ENCODE data around the gene FNDC1. TPM values are rescaled to one million over a fixed set of nuclear protein-coding genes. Genes with fewer than 3 reads are reported as not detected.
"Not testable (repeated sequence)": the region's sequence is repeated elsewhere in the genome, so short reads cannot be mapped to it uniquely, and the experiment has no call there.

The FNDC1 gene
- total RNA-seq, 1 donor from 2014 or later: 13.8 TPM

- no peaks in the 10 kb centered on the region for H3K4me1 Mint-ChIP-seq (ENCODE audit: low read depth)
- no peak overlapping the region for H3K27ac Mint-ChIP-seq (ENCODE audit: unreplicated experiment)
- no peaks in the 10 kb centered on the region for H3K27me3 Mint-ChIP-seq (ENCODE audit: low read depth)
- no peak overlapping the region for H3K4me3 Mint-ChIP-seq (ENCODE audit: unreplicated experiment)
- H3K9me3 Mint-ChIP-seq (ENCODE audit: low read depth): peaks cover 14% of the 10 kb centered on the region
- H3K36me3 Mint-ChIP-seq (ENCODE audit: low read depth): no peaks in the 10 kb centered on the region
- no peak for DNase-seq (ENCODE audit: low spot score)
- TF ChIP-seq, protein P1, sequence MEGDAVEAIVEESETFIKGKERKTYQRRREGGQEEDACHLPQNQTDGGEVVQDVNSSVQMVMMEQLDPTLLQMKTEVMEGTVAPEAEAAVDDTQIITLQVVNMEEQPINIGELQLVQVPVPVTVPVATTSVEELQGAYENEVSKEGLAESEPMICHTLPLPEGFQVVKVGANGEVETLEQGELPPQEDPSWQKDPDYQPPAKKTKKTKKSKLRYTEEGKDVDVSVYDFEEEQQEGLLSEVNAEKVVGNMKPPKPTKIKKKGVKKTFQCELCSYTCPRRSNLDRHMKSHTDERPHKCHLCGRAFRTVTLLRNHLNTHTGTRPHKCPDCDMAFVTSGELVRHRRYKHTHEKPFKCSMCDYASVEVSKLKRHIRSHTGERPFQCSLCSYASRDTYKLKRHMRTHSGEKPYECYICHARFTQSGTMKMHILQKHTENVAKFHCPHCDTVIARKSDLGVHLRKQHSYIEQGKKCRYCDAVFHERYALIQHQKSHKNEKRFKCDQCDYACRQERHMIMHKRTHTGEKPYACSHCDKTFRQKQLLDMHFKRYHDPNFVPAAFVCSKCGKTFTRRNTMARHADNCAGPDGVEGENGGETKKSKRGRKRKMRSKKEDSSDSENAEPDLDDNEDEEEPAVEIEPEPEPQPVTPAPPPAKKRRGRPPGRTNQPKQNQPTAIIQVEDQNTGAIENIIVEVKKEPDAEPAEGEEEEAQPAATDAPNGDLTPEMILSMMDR (IDR thresholded peaks at IDR 0.05): no peak
Observed at GRCh38 chr6:159282421-159282820, 113.2 kb downstream of the FNDC1 start.

DNA sequence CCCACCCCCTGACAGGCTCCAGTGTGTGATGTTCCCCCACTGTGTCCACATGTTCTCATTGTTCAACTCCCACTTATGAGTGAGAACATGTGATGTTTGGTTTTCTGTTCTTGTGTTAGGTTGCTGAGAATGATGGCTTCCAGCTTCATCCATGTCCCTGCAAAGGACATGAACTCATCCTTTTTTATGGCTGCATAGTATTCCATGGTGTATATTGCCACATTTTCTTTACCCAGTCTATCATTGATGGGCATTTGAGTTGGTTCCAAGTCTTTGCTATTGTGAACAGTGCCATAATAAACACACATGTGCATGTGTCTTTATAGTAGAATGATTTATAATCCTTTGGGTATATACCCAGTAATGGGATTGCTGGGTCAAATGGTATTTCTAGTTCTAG lies 115.5 kb downstream of the FNDC1 start:
- peaks cover 19% of the 10 kb centered on the region for H3K27me3 Mint-ChIP-seq (ENCODE audit: low read depth)
- not testable (repeated sequence) for H3K4me1 Mint-ChIP-seq (ENCODE audit: low read depth); H3K27ac Mint-ChIP-seq (ENCODE audit: unreplicated experiment); H3K36me3 Mint-ChIP-seq (ENCODE audit: low read depth); DNase-seq (ENCODE audit: low spot score); H3K4me3 Mint-ChIP-seq (ENCODE audit: unreplicated experiment)
- peaks cover 20% of the 10 kb centered on the region for H3K9me3 Mint-ChIP-seq (ENCODE audit: low read depth)

DNA sequence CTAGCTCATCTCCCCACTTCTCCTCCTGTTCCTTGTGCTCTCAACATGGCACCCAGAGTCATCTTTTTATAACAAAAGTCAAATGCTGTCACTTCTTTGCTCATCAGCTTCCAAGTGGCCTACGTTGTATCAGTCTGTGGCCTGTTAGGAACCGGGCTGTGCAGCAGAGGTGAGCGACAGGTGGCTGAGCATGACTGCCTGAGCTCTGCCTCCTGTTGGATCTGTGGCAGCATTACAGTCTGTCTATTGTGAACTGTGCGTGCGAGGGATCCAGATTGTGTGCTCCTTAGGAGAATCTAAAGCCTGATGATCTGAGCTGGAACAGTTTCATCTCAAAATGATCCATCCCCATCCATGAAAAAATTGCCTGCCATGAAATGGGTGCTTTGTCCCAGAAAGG lies 129.6 kb downstream of the FNDC1 start:
- peaks cover 21% of the 10 kb centered on the region for H3K27me3 Mint-ChIP-seq (ENCODE audit: low read depth)
- no peak overlapping the region for H3K27ac Mint-ChIP-seq (ENCODE audit: unreplicated experiment)
- peaks cover 10% of the 10 kb centered on the region for H3K9me3 Mint-ChIP-seq (ENCODE audit: low read depth)
- H3K4me1 Mint-ChIP-seq (ENCODE audit: low read depth): no peaks in the 10 kb centered on the region
- no peaks in the 10 kb centered on the region for H3K36me3 Mint-ChIP-seq (ENCODE audit: low read depth)
- no peak overlapping the region for H3K4me3 Mint-ChIP-seq (ENCODE audit: unreplicated experiment)
- TF ChIP-seq, protein P1 (IDR thresholded peaks at IDR 0.05): no peak
- DNase-seq (ENCODE audit: low spot score): no peak

GRCh38 chr6:159299566-159299965 lies 130.4 kb downstream of the FNDC1 start:
- TF ChIP-seq, protein P1 (IDR thresholded peaks at IDR 0.05): no peak
- Mint-ChIP-seq H3K27me3 (ENCODE audit: low read depth) (peaks cover 24% of the 10 kb centered on the region), H3K27ac (ENCODE audit: unreplicated experiment) (no peak overlapping the region), H3K9me3 (ENCODE audit: low read depth) (peaks cover 3% of the 10 kb centered on the region), H3K4me1 (ENCODE audit: low read depth) (no peaks in the 10 kb centered on the region), H3K36me3 (ENCODE audit: low read depth) (no peaks in the 10 kb centered on the region), H3K4me3 (ENCODE audit: unreplicated experiment) (no peak overlapping the region)
- no peak for DNase-seq (ENCODE audit: low spot score)

- Mint-ChIP-seq H3K9me3 (ENCODE audit: low read depth) (peaks cover 3% of the 10 kb centered on the region), H3K36me3 (ENCODE audit: low read depth) (no peaks in the 10 kb centered on the region), H3K27me3 (ENCODE audit: low read depth) (peaks cover 26% of the 10 kb centered on the region), H3K27ac (ENCODE audit: unreplicated experiment) (no peak overlapping the region), H3K4me1 (ENCODE audit: low read depth) (no peaks in the 10 kb centered on the region), H3K4me3 (ENCODE audit: unreplicated experiment) (no peak overlapping the region)
- TF ChIP-seq, protein P1 (IDR thresholded peaks at IDR 0.05): no peak
- no peak for DNase-seq (ENCODE audit: low spot score)
Observed at GRCh38 chr6:159301277-159301676, 132.1 kb downstream of the FNDC1 start.

- no peaks in the 10 kb centered on the region for H3K36me3 Mint-ChIP-seq (ENCODE audit: low read depth)
- H3K27ac Mint-ChIP-seq (ENCODE audit: unreplicated experiment): no peak overlapping the region
- H3K9me3 Mint-ChIP-seq (ENCODE audit: low read depth): peaks cover 3% of the 10 kb centered on the region
- H3K27me3 Mint-ChIP-seq (ENCODE audit: low read depth): peaks cover 24% of the 10 kb centered on the region
- no peak overlapping the region for H3K4me3 Mint-ChIP-seq (ENCODE audit: unreplicated experiment)
- H3K4me1 Mint-ChIP-seq (ENCODE audit: low read depth): no peaks in the 10 kb centered on the region
- DNase-seq (ENCODE audit: low spot score): no peak
- TF ChIP-seq, protein P1 (IDR thresholded peaks at IDR 0.05): no peak
Observed at GRCh38 chr6:159301810-159302593, 132.8 kb downstream of the FNDC1 start.
